HepG2 (cell line): ENCODE data around the gene ZNF546. TPM values are rescaled to one million over a fixed set of nuclear protein-coding genes. Genes with fewer than 3 reads are reported as not detected.
A peak's percentile ranks its signal among the peaks of the same experiment; 100 is the strongest.

Source experiments
- ATAC-seq: fragments of 200-7000 bp; cut with Tn5 transposase; 3 replicates; pipeline ENCODE4 v1.9.1; 2020; ENCODE audit warnings: mild to moderate bottlenecking, moderate library complexity
- BruUV-seq: library from RNA; stranded (reverse); fragments of 400-500 nt; replicated peaks from 2 replicates; lab custom pipeline; 2021; lab: Mats Ljungman, UMichigan
- CTCF ChIA-PET: fragments of 300-600 bp; formaldehyde crosslinking; extraction: SDS; loops from one replicate; lab custom pipeline; 2021; ENCODE audit warnings: low total read pairs, inconsistent platforms, low intra/inter-chr PET ratio; lab: Yijun Ruan, JAX
- POLR2A ChIA-PET: fragments of 350-600 bp; sonication (Branson Sonifier 250); formaldehyde crosslinking; loops from one replicate; lab custom pipeline; 2020; ENCODE audit warnings: antibody characterized with exemption, inconsistent platforms; lab: Yijun Ruan, JAX
- DNase-seq: peaks from one replicate; pipeline ENCODE4 v3.0.0-alpha.2; 2015; ENCODE audit warnings: low spot score
- FAIRE-seq: peaks from 3 replicates; lab custom pipeline; 2011; peaks lifted over from hg19 to GRCh38; lab: Jason Lieb, UNC
- H2AFZ ChIP-seq: one replicate; pipeline ENCODE4 v1.6.1; 2011; ENCODE audit warnings: low read length, inconsistent platforms
- H3K27ac ChIP-seq: fragments of 300-600 bp; 3 replicates; pipeline ENCODE4 v1.8.0; 2011; ENCODE audit warnings: mixed run types, mild to moderate bottlenecking, mixed read lengths, low read length, inconsistent platforms; ENCODE audit not compliant: insufficient read depth; ENCODE audit errors: extremely low read length
- H3K27me3 ChIP-seq, 2 experiments: fragments of 200-600 bp in 1 of 2; 2 replicates in 1 of 2; 3 replicates in 1 of 2; pipeline versions ENCODE4 v1.6.0 to v1.8.0; 2011; ENCODE audit warnings: low read length in 2 of 2, mild to moderate bottlenecking in 2 of 2, moderate library complexity in 2 of 2, inconsistent platforms in 1 of 2; ENCODE audit not compliant: insufficient read depth in 2 of 2, control insufficient read depth in 1 of 2
- H3K36me3 ChIP-seq, 2 experiments: fragments of 200-600 bp in 1 of 2; replicated peaks in 1 of 2; 2 replicates in 1 of 2; 3 replicates in 1 of 2; pipeline versions ENCODE4 v1.5.1 to v1.8.0; 2011; ENCODE audit warnings: low read length in 2 of 2, inconsistent platforms in 1 of 2; ENCODE audit not compliant: insufficient read depth in 2 of 2, control insufficient read depth in 1 of 2
- H3K4me1 ChIP-seq: 2 replicates; pipeline ENCODE4 v1.5.1; 2012; ENCODE audit warnings: low read length, inconsistent platforms; ENCODE audit not compliant: insufficient read depth
- H3K4me2 ChIP-seq: 2 replicates; pipeline ENCODE4 v1.6.0; 2011; ENCODE audit warnings: low read depth, low read length, inconsistent platforms
- H3K4me3 ChIP-seq, 3 experiments: fragments of 200-600 bp in 1 of 3; sonication (generic), shearing (Covaris generic) in 1 of 3; replicated peaks in 1 of 3; 2 replicates each; pipeline ENCODE4 v1.5.1; 2011 to 2016; ENCODE audit warnings: low read length in 3 of 3, inconsistent platforms in 2 of 3, low read depth in 2 of 3, mild to moderate bottlenecking in 2 of 3, control low read depth in 1 of 3, mixed read lengths in 1 of 3; ENCODE audit not compliant: insufficient read depth in 1 of 3
- H3K79me2 ChIP-seq: one replicate; pipeline ENCODE4 v1.6.1; 2011; ENCODE audit warnings: low read length, inconsistent platforms; ENCODE audit not compliant: insufficient read depth
- H3K9ac ChIP-seq: 2 replicates; pipeline ENCODE4 v1.6.0; 2011; ENCODE audit warnings: mild to moderate bottlenecking, low read depth, low read length, inconsistent platforms; ENCODE audit not compliant: insufficient read depth
- H3K9me3 ChIP-seq: 2 replicates; pipeline ENCODE4 v1.5.1; 2012; ENCODE audit warnings: mild to moderate bottlenecking, low read length
- H4K20me1 ChIP-seq: 2 replicates; pipeline ENCODE4 v1.6.0; 2011; ENCODE audit warnings: inconsistent platforms, mild to moderate bottlenecking, low read length, moderate library complexity; ENCODE audit not compliant: insufficient read depth
- CCDC6 ChIP-seq: sonication (generic); formaldehyde crosslinking; IDR thresholded peaks from 2 replicates; pipeline ENCODE4 v1.8.1; 2022; ENCODE audit warnings: mild to moderate bottlenecking, missing genetic modification reagents, moderate library complexity
- KLF16 ChIP-seq, 2 experiments: sonication (generic) in 1 of 2; formaldehyde crosslinking in 1 of 2; IDR thresholded peaks; 2 replicates each; pipeline versions ENCODE4 v1.6.1 to v1.8.0; 2016 to 2023; ENCODE audit warnings: missing genetic modification reagents in 2 of 2, missing compliant biosample characterization in 1 of 2
- SMARCE1 ChIP-seq: fragments of 450-650 bp; IDR thresholded peaks from 2 replicates; pipeline ENCODE4 v1.6.1; 2017; ENCODE audit warnings: borderline replicate concordance
- ZBTB3 ChIP-seq: sonication (generic); formaldehyde crosslinking; IDR thresholded peaks from 2 replicates; pipeline ENCODE4 v1.4.0; 2020; ENCODE audit warnings: low read depth, mild to moderate bottlenecking, moderate library complexity, missing genetic modification reagents, borderline replicate concordance
- ZNF292 ChIP-seq: sonication (generic); formaldehyde crosslinking; IDR thresholded peaks from 2 replicates; pipeline ENCODE4 v1.8.1; 2022; ENCODE audit warnings: mild to moderate bottlenecking, low read depth, missing genetic modification reagents, borderline replicate concordance
- ZNF44 ChIP-seq: sonication (generic); formaldehyde crosslinking; IDR thresholded peaks from 2 replicates; pipeline ENCODE4 v1.5.1; 2020; ENCODE audit warnings: mild to moderate bottlenecking, missing genetic modification reagents
- ZSCAN22 ChIP-seq: sonication (generic); formaldehyde crosslinking; IDR thresholded peaks from 2 replicates; pipeline ENCODE4 v1.4.0; 2020; ENCODE audit warnings: mild to moderate bottlenecking, missing genetic modification reagents
- WGBS: methylation state at CpG from one replicate; pipeline ENCODE4 v1.1.6; 2017; ENCODE audit warnings: low lambda C conversion rate; 5-methylcytosine and 5-hydroxymethylcytosine counted together
- in situ Hi-C: cut with HindIII; loops from 2 replicates; pipeline ENCODE4 v1.10.0; 2017; ENCODE audit warnings: low pct_unique_long_range_greater_than_20kb; ENCODE audit not compliant: extremely low pct_ligation_motif_present
- intact Hi-C: fragments of 100-400 bp; cut with micrococcal nuclease; formaldehyde crosslinking; loops from one replicate; pipeline ENCODE4 v1.10.0; 2022; ENCODE audit not compliant: unreplicated experiment
- polyA plus RNA-seq, 8 experiments: library from polyadenylated mRNA; depleted of rRNA in 3 of 8; stranded (reverse) in 7 of 8; unstranded in 1 of 8; fragments of >200 nt; fragmentation: Illumina TruSeq in 4 of 8; extraction: Trizol in 4 of 8; gene quantifications; 2 replicates each; pipeline versions ENCODE4 v1.2.1 to v1.2.3, GENCODE V29; 2011 to 2016; ENCODE audit warnings: low read depth in 4 of 8, missing spikeins in 1 of 8, mixed read lengths in 1 of 8; ENCODE audit not compliant: insufficient read depth in 1 of 8
- total RNA-seq, 5 experiments: library from RNA; depleted of rRNA; stranded (reverse); fragments of >200 nt; fragmentation: Illumina TruSeq; extraction: Trizol; gene quantifications; 2 replicates each; pipeline ENCODE4 v1.2.3, GENCODE V29; 2016; ENCODE audit warnings: low read depth in 1 of 5
- TF ChIP-seq, protein P1 (sequence below): sonication (generic); formaldehyde crosslinking; IDR thresholded peaks from 2 replicates; pipeline ENCODE4 v1.4.0; 2020; ENCODE audit warnings: mild to moderate bottlenecking, missing genetic modification reagents
- TF ChIP-seq, protein P2 (sequence below): IDR thresholded peaks from 2 replicates; pipeline ENCODE4 v1.6.1; 2016; ENCODE audit warnings: missing compliant biosample characterization, missing genetic modification reagents, borderline replicate concordance
- TF ChIP-seq, protein P3 (sequence below): sonication (generic); formaldehyde crosslinking; IDR thresholded peaks from 2 replicates; pipeline ENCODE4 v1.5.1; 2020; ENCODE audit warnings: mild to moderate bottlenecking, missing genetic modification reagents, borderline replicate concordance

Gene ZNF546
- total and polyA plus RNA-seq, 2 of the 13 experiments (the other 11 are each of a cell fraction or from before 2014, with no cell fraction given) = 2.2 to 4.1 TPM

DNA sequence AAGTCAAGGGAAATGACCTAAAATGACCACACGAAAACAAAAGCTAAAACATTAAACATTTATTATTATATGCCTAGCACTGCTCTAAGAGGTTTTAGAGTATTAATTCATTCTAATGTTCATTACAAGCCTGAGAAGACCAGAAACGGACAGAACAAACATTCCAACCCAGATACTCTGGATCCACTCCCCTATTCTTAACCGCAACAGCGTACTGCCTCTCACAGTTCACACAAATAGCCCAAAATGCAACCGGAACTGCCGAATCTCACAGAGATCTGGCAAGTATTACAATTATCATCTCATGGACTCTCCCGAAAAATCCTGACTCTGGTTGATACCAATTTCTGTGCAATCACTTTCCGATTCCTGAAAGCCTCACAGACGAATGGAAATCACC is 57.8 kb downstream of the ZNF546 start:
- Histone ChIP-seq H2AFZ (no peak overlapping the region), H3K27me3 (no peaks in the 10 kb centered on the region; a peak in 1 of 5 replicates), H3K27ac (no peak overlapping the region), H3K4me3 (peak overlapping the region; percentile 80 to 90 (median 84); a peak in 5 of 6 replicates), H3K79me2 (peaks cover 59% of the 10 kb centered on the region), H3K36me3 (peaks cover 2 to 5% of the 10 kb centered on the region in 2 experiments; a peak in 2 of 5 replicates), H3K4me2 (peak overlapping the region; percentile 79), H4K20me1 (peaks cover 3% of the 10 kb centered on the region; the same call in 1 of the 2 replicates), H3K4me1 (peaks cover 43% of the 10 kb centered on the region), H3K9ac (peak overlapping the region; percentile 85; the same call in 1 of the 2 replicates), H3K9me3 (peaks cover 13% of the 10 kb centered on the region)
- intact Hi-C loops = loop anchor here (2.0 to 5.0 kb wide), 2 partner anchors 38 to 58 kb away; partner anchors contain the start of genes ZNF546 and ZNF780A
- ATAC-seq (no peak), DNase-seq (no peak), FAIRE-seq (no peak)
- TF ChIP-seq, protein P1, sequence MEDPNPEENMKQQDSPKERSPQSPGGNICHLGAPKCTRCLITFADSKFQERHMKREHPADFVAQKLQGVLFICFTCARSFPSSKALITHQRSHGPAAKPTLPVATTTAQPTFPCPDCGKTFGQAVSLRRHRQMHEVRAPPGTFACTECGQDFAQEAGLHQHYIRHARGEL (CRISPR knock-in tag) = no peak
- TF ChIP-seq, protein P2, sequence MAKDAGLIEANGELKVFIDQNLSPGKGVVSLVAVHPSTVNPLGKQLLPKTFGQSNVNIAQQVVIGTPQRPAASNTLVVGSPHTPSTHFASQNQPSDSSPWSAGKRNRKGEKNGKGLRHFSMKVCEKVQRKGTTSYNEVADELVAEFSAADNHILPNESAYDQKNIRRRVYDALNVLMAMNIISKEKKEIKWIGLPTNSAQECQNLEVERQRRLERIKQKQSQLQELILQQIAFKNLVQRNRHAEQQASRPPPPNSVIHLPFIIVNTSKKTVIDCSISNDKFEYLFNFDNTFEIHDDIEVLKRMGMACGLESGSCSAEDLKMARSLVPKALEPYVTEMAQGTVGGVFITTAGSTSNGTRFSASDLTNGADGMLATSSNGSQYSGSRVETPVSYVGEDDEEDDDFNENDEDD (CRISPR knock-in tag) = no peak
- TF ChIP-seq SMARCE1 (no peak), ZNF292 (CRISPR knock-in tag) (no peak), CCDC6 (CRISPR knock-in tag) (no peak), ZBTB3 (CRISPR knock-in tag) (no peak), ZSCAN22 (CRISPR knock-in tag) (no peak), KLF16 (CRISPR knock-in tag; IDR thresholded peaks at IDR 0.05) (0 out of 4 replicates have a peak, but pooled peaks of 1 of the 2 experiments have one; percentile 13), ZNF44 (CRISPR knock-in tag) (peak; percentile 100)
- TF ChIP-seq, protein P3, sequence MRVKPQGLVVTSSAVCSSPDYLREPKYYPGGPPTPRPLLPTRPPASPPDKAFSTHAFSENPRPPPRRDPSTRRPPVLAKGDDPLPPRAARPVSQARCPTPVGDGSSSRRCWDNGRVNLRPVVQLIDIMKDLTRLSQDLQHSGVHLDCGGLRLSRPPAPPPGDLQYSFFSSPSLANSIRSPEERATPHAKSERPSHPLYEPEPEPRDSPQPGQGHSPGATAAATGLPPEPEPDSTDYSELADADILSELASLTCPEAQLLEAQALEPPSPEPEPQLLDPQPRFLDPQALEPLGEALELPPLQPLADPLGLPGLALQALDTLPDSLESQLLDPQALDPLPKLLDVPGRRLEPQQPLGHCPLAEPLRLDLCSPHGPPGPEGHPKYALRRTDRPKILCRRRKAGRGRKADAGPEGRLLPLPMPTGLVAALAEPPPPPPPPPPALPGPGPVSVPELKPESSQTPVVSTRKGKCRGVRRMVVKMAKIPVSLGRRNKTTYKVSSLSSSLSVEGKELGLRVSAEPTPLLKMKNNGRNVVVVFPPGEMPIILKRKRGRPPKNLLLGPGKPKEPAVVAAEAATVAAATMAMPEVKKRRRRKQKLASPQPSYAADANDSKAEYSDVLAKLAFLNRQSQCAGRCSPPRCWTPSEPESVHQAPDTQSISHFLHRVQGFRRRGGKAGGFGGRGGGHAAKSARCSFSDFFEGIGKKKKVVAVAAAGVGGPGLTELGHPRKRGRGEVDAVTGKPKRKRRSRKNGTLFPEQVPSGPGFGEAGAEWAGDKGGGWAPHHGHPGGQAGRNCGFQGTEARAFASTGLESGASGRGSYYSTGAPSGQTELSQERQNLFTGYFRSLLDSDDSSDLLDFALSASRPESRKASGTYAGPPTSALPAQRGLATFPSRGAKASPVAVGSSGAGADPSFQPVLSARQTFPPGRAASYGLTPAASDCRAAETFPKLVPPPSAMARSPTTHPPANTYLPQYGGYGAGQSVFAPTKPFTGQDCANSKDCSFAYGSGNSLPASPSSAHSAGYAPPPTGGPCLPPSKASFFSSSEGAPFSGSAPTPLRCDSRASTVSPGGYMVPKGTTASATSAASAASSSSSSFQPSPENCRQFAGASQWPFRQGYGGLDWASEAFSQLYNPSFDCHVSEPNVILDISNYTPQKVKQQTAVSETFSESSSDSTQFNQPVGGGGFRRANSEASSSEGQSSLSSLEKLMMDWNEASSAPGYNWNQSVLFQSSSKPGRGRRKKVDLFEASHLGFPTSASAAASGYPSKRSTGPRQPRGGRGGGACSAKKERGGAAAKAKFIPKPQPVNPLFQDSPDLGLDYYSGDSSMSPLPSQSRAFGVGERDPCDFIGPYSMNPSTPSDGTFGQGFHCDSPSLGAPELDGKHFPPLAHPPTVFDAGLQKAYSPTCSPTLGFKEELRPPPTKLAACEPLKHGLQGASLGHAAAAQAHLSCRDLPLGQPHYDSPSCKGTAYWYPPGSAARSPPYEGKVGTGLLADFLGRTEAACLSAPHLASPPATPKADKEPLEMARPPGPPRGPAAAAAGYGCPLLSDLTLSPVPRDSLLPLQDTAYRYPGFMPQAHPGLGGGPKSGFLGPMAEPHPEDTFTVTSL (CRISPR knock-in tag) = no peak
- in situ Hi-C loops = no loop called here
- no TSS peak for BruUV-seq
- POLR2A ChIA-PET = interaction anchor here (3.2 kb wide), 1 partner anchor 36 kb away, joined by 15 read pairs; the partner anchor contains the start of gene ZNF780A
- CTCF ChIA-PET = no interaction called here
- 57% methylated on average over 9 of the region's 9 CpGs for WGBS
